C4-2B (cell line): Measurements from ENCODE around the gene NCKAP5.

Experiments
- H3K27ac ChIP-seq: fragments of 450-650 bp; 2 replicates; pipeline ENCODE4 v1.5.1; 2017
- ZFX ChIP-seq: fragments of 450-650 bp; IDR thresholded peaks from 2 replicates; pipeline ENCODE4 v1.6.1; 2017
- TF ChIP-seq, protein P1 (sequence below): fragments of 450-650 bp; conservative IDR thresholded peaks from 2 replicates; pipeline ENCODE4 v1.5.1; 2017; ENCODE audit warnings: mild to moderate bottlenecking

NCKAP5 gene

DNA sequence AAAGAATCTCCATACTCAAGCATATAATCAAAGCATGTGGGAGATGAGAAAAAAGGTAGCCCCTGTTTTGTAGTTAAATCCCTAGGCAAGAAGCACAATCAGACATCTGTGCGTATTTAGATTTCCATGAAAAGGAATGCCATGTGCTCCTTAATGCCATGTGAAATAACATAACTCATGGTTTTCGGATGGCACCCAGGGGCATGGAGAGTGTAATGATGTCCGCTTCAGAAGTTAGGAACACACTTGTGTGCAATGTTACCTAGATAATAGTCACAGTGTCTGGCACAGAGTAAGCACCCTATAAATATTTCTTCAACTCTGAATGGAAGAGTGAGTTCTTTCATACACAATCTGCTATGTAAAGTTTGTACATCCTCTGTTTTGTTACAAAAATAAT is 197.0 kb downstream of the NCKAP5 start:
- no peak for TF ChIP-seq ZFX
- TF ChIP-seq, protein P1, sequence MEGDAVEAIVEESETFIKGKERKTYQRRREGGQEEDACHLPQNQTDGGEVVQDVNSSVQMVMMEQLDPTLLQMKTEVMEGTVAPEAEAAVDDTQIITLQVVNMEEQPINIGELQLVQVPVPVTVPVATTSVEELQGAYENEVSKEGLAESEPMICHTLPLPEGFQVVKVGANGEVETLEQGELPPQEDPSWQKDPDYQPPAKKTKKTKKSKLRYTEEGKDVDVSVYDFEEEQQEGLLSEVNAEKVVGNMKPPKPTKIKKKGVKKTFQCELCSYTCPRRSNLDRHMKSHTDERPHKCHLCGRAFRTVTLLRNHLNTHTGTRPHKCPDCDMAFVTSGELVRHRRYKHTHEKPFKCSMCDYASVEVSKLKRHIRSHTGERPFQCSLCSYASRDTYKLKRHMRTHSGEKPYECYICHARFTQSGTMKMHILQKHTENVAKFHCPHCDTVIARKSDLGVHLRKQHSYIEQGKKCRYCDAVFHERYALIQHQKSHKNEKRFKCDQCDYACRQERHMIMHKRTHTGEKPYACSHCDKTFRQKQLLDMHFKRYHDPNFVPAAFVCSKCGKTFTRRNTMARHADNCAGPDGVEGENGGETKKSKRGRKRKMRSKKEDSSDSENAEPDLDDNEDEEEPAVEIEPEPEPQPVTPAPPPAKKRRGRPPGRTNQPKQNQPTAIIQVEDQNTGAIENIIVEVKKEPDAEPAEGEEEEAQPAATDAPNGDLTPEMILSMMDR, result no peak
- H3K27ac ChIP-seq, result no peak overlapping the region

DNA sequence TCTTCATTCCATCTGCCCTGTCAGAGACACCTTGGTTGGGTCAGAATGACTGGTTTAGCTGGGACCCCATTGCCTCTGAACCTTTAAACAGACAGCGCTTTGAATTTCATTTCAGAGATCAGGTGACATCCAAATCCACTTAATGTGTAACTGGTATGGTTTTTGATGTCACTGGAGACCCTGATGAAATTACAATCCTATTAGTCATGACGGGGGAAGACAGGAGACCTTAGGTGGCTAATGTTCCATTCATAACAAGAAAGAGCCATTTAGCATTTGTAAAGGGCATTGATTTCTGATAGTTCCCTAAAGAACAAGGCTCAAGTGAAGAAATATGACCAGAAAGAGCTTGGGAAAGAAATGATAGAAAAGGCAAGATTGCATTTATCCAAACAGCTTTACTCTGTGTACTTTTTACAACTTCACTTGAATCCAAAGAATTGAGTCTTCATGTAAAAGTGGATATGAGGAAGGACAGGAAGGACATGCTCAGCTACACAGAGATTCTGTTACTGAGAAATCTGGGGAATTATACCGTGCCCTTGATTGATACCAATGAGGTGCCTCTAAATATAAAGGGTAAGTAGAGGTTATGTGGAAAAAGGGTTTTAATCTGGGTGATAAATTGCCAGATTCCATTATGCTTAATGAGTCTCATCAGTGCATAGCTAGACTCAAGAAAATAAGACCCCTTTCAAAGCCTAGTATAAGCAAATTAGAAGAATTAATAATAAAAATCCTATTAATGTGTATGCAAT is 198.2 kb downstream of the NCKAP5 start:
- H3K27ac ChIP-seq, result no peak overlapping the region
- TF ChIP-seq ZFX, result no peak
- TF ChIP-seq, protein P1, result no peak

DNA sequence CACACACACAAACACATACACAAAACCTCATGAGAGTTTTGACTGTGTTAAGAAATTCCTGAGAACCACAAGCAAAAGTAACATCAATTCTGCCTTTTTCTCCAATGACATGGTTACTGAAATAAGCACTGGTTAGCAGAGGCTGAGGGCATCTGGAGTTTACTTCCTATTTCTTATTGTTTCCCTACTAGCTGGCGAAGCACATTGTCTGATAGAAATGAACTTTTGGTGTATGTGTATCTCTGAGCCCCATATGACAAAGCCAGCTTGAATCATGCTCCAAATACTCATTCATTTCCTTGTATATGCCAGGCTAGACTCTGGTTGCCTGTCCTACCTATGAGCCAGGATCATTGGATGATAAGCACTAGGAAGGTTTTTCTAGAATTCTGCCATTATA is 203.1 kb downstream of the NCKAP5 start:
- no peak overlapping the region for H3K27ac ChIP-seq
- TF ChIP-seq, protein P1, result no peak
- no peak for TF ChIP-seq ZFX

DNA sequence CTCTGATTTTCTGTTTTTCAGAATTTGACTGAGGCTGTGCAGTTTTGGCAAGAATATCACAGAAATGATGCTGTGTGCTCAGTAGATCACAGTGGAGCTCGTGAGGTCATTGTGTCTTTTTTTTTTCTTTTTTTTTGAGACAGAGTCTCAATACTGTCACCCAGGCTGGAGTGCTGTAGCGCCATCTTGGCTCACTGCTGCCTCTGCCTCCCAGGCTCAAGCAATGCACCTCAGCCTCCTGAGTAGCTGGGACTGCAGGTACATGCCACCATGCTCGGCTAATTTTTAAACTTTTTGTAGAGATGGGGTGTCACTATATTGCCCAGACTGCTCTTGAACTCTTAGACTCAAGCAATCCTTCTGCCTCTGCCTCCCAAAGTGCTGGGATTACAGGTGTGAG is 203.6 kb downstream of the NCKAP5 start:
- no peak overlapping the region for H3K27ac ChIP-seq
- no peak for TF ChIP-seq ZFX
- TF ChIP-seq, protein P1, result no peak

DNA sequence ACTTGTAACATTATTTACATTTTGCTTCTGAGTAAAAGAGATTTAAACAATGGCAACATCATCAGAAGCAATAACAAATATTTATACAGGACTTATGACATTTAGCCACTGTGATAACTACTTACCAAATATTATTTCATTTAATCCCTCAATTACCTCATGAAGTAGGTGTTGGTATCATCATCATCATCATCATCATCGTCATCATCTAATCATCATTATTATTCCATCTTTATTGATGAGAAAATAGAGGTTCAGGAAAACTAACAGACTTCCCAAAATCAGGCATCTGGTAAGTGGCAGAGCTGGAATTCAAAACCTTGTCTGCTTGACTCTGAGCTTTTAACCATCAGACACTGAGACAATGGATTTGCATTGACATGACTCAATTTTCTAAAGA is 204.4 kb downstream of the NCKAP5 start:
- H3K27ac ChIP-seq, result no peak overlapping the region
- TF ChIP-seq, protein P1, result no peak
- TF ChIP-seq ZFX, result no peak

DNA sequence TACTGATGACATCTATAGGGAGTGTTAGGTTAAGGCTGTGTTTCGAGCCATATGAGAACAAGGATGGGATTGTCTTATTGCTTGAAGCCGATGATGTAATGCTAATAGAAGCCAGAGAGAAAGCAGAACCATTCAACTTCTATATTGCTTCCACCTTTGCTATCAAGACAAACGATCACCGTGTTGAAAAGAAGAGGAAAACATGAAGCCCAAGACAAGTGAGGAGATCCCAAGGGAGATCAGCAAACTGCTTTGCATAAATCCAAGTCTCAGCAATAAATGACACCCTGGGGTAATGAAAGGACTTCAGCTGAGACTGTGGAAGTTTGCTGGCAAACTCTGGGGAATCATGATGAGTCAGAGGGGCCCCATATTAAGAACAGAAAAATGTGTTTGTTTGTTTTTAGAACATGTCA is 206.2 kb downstream of the NCKAP5 start:
- TF ChIP-seq, protein P1, result no peak
- TF ChIP-seq ZFX, result no peak

DNA sequence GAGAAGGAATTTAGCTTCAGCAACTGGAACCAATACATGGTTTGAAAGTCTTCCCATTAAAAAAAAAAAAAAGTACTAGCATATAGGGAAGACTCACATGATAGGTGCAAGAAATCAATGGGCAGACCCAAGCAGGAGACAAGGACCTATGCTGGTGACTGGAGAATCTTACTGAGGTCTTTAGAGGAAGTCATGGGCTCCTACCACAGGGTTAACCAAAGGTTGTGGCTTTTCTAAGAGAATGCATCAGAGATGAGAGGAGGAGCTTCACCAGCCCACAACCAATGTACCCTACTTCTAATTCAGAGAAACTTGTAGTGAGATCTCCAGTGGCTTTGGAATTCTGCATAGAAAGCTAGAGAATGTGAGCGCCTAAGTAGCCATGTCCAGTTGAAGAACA is 207.4 kb downstream of the NCKAP5 start:
- TF ChIP-seq ZFX, result no peak
- TF ChIP-seq, protein P1, result no peak
- no peak overlapping the region for H3K27ac ChIP-seq

More for the DNA sequence above, 206.2 kb downstream of the NCKAP5 start:
- H3K27ac ChIP-seq, result no peak overlapping the region
